PC-9 (cell line): Measurements from ENCODE around the gene SLC28A1. TPM values are rescaled to one million over a fixed set of nuclear protein-coding genes. Genes with fewer than 3 reads are reported as not detected.

Experiments
- BruUV-seq: library from RNA; stranded (reverse); fragments of 400-500 nt; replicated peaks from 2 replicates; lab custom pipeline; 2021; lab: Mats Ljungman, UMichigan
- CTCF ChIA-PET: fragments of 300-600 bp; sonication (Branson Sonifier 250); formaldehyde crosslinking; loops from one replicate; lab custom pipeline; 2022; ENCODE audit warnings: antibody characterized with exemption; lab: Charles Lee
- POLR2A ChIA-PET: fragments of 300-600 bp; sonication (Branson Sonifier 250); formaldehyde crosslinking; loops from one replicate; lab custom pipeline; 2022; ENCODE audit warnings: antibody characterized with exemption; ENCODE audit not compliant: unreplicated experiment; lab: Charles Lee
- DNase-seq, 2 experiments: peaks; one replicate each; pipeline versions ENCODE4 v3.0.0 to v3.0.0-alpha.2; 2015 to 2022; ENCODE audit warnings: mixed read lengths in 1 of 2
- H2AFZ ChIP-seq: fragments of 200-600 bp; sonication (generic); 2 replicates; pipeline ENCODE4 v1.8.1; 2017; ENCODE audit warnings: antibody characterized with exemption
- H3F3A ChIP-seq: fragments of 200-600 bp; sonication (generic); 2 replicates; pipeline ENCODE4 v1.8.1; 2017; ENCODE audit warnings: antibody characterized with exemption, mild to moderate bottlenecking, low read depth; ENCODE audit not compliant: insufficient read depth
- H3K27ac ChIP-seq: fragments of 200-600 bp; sonication (generic); 2 replicates; pipeline ENCODE4 v1.6.1; 2016; ENCODE audit warnings: mixed run types
- H3K27me3 ChIP-seq: fragments of 200-600 bp; sonication (generic); 2 replicates; pipeline ENCODE4 v1.6.1; 2016; ENCODE audit warnings: low read depth, mixed run types; ENCODE audit not compliant: insufficient read depth
- H3K36me3 ChIP-seq: fragments of 200-600 bp; sonication (generic); 2 replicates; pipeline ENCODE4 v1.6.1; 2016; ENCODE audit warnings: low read depth, mixed run types
- H3K4me1 ChIP-seq: fragments of 200-600 bp; sonication (generic); replicated peaks from 2 replicates; pipeline ENCODE4 v1.6.1; 2016; ENCODE audit warnings: mixed run types; ENCODE audit not compliant: insufficient read depth
- H3K4me2 ChIP-seq: fragments of 200-600 bp; sonication (generic); 2 replicates; pipeline ENCODE4 v1.6.1; 2017; ENCODE audit warnings: mixed run types
- H3K4me3 ChIP-seq: fragments of 200-600 bp; sonication (generic); 2 replicates; pipeline ENCODE4 v1.6.1; 2016; ENCODE audit warnings: mixed run types
- H3K79me2 ChIP-seq: fragments of 200-600 bp; sonication (generic); 2 replicates; pipeline ENCODE4 v1.6.1; 2017; ENCODE audit warnings: low read depth, mixed run types
- H3K9me2 ChIP-seq: fragments of 200-600 bp; sonication (generic); 2 replicates; pipeline ENCODE4 v1.8.1; 2017; ENCODE audit warnings: mild to moderate bottlenecking; ENCODE audit not compliant: insufficient read depth
- H3K9me3 ChIP-seq: fragments of 200-600 bp; sonication (generic); 2 replicates; pipeline ENCODE4 v1.8.1; 2016; ENCODE audit warnings: low read depth; ENCODE audit not compliant: insufficient read depth
- H4K20me1 ChIP-seq: fragments of 200-600 bp; sonication (generic); 2 replicates; pipeline ENCODE4 v1.8.1; 2017; ENCODE audit not compliant: insufficient read depth
- CTCF ChIP-seq: fragments of 200-600 bp; sonication (generic); conservative IDR thresholded peaks from 2 replicates; pipeline ENCODE4 v1.6.1; 2017; ENCODE audit warnings: mixed run types, antibody characterized with exemption, mild to moderate bottlenecking, moderate library complexity
- EZH2 ChIP-seq: fragments of 200-600 bp; sonication (generic); IDR thresholded peaks from 2 replicates; pipeline ENCODE4 v1.8.0; 2017; ENCODE audit warnings: antibody characterized with exemption, low read depth
- intact Hi-C: fragments of 100-400 bp; cut with micrococcal nuclease; formaldehyde crosslinking; loops from one replicate; pipeline ENCODE4 v1.10.0; 2022; ENCODE audit not compliant: unreplicated experiment
- total RNA-seq: library from RNA; stranded (reverse); gene quantifications from 2 replicates; pipeline ENCODE4 v1.2.3, GENCODE V29; 2021

The SLC28A1 gene
- total RNA-seq, 1 experiment from 2014 or later, result 0.70 TPM

GRCh38 chr15:84925906-84926305 is 41.4 kb downstream of the SLC28A1 start:
- TF ChIP-seq CTCF (no peak), EZH2 (no peak)
- H2AFZ ChIP-seq, result no peak overlapping the region
- no peaks in the 10 kb centered on the region for H3K9me3 ChIP-seq
- DNase-seq, result no peak
- H3K9me2 ChIP-seq, result no peaks in the 10 kb centered on the region
- no TSS peak for BruUV-seq
- peaks cover 42% of the 10 kb centered on the region for H3F3A ChIP-seq
- H4K20me1 ChIP-seq, result no peaks in the 10 kb centered on the region
- H3K4me3 ChIP-seq, result no peak overlapping the region
- peak overlapping the region; percentile 58 for H3K27ac ChIP-seq
- H3K4me2 ChIP-seq, result peak overlapping the region; percentile 34
- no peaks in the 10 kb centered on the region for H3K36me3 ChIP-seq
- intact Hi-C loops, result loop anchor here (5.0 kb wide), 2 partner anchors 49 to 324 kb away; partner anchors contain the start of gene ZSCAN2
- no peaks in the 10 kb centered on the region for H3K27me3 ChIP-seq
- ChIA-PET POLR2A (no interaction called here), CTCF (no interaction called here)
- H3K4me1 ChIP-seq, result peaks cover 70% of the 10 kb centered on the region
- H3K79me2 ChIP-seq, result no peaks in the 10 kb centered on the region

GRCh38 chr15:84926491-84927230 is 42.2 kb downstream of the SLC28A1 start:
- peak overlapping the region; percentile 68 for H3K27ac ChIP-seq
- TF ChIP-seq CTCF (no peak), EZH2 (no peak)

GRCh38 chr15:84928843-84929168 is 44.3 kb downstream of the SLC28A1 start:
- CTCF ChIA-PET, result interaction anchor here (0.8 to 2.1 kb wide), 5 partner anchors 17 to 337 kb away, joined by 3 to 12 read pairs (median 7); no protein-coding TSS in a partner anchor
- Histone ChIP-seq H3K9me2 (no peaks in the 10 kb centered on the region), H3K4me2 (no peak overlapping the region), H3K27me3 (no peaks in the 10 kb centered on the region), H3K4me1 (peaks cover 66% of the 10 kb centered on the region), H3K79me2 (no peaks in the 10 kb centered on the region), H3K27ac (peak overlapping the region; percentile 40; the same call in 1 of the 2 replicates), H3K4me3 (no peak overlapping the region), H3K36me3 (no peaks in the 10 kb centered on the region), H4K20me1 (no peaks in the 10 kb centered on the region), H3K9me3 (no peaks in the 10 kb centered on the region), H2AFZ (no peak overlapping the region), H3F3A (peaks cover 42% of the 10 kb centered on the region)
- BruUV-seq, result no TSS peak
- intact Hi-C loops, result loop anchor here (1.0 to 5.0 kb wide), 7 partner anchors 52 to 340 kb away; partner anchors contain the start of genes WDR73 and ZSCAN2
- no peak for TF ChIP-seq EZH2
- TF ChIP-seq CTCF, result no peak
- POLR2A ChIA-PET, result interaction anchor here (0.6 to 1.1 kb wide), 2 partner anchors 14 to 68 kb away, joined by 3 to 15 read pairs; no protein-coding TSS in a partner anchor
- DNase-seq, result no peak

More at GRCh38 chr15:84926491-84927230, 42.2 kb downstream of the SLC28A1 start:
- Histone ChIP-seq H4K20me1 (no peaks in the 10 kb centered on the region), H3K4me1 (peaks cover 70% of the 10 kb centered on the region), H3K9me3 (no peaks in the 10 kb centered on the region), H3K27me3 (no peaks in the 10 kb centered on the region), H3K36me3 (no peaks in the 10 kb centered on the region), H3K4me3 (no peak overlapping the region), H3K79me2 (no peaks in the 10 kb centered on the region), H3K9me2 (no peaks in the 10 kb centered on the region), H2AFZ (no peak overlapping the region), H3K4me2 (peak overlapping the region; percentile 34), H3F3A (peaks cover 42% of the 10 kb centered on the region)
- ChIA-PET CTCF (interaction anchor here (0.6 to 0.7 kb wide), 3 partner anchors 8 to 104 kb away, joined by 5 to 8 read pairs (median 6); no protein-coding TSS in a partner anchor), POLR2A (interaction anchor here (0.5 to 0.7 kb wide), 2 partner anchors 12 to 15 kb away, joined by 3 to 24 read pairs; no protein-coding TSS in a partner anchor)
- BruUV-seq, result no TSS peak
- intact Hi-C loops, result loop anchor here (5.0 kb wide), 2 partner anchors 49 to 324 kb away; partner anchors contain the start of gene ZSCAN2
- DNase-seq, result peak in 1 of 2 experiments; percentile 64
